Measurements from ENCODE around the gene SPAG17. TPM values are rescaled to one million over a fixed set of nuclear protein-coding genes. Genes with fewer than 3 reads are reported as not detected.

SPAG17 gene
- total and polyA plus RNA-seq, 2 experiments from 2014 or later = 0.36 to 1.7 TPM

GRCh38 chr1:117942293-117942692 lies 242.7 kb downstream of the SPAG17 start:
- Histone ChIP-seq H3K9me3 (ENCODE audit: low read depth) (no peaks in the 10 kb centered on the region), H2AFZ (no peak overlapping the region), H3K4me3 (no peak overlapping the region), H3K79me2 (no peaks in the 10 kb centered on the region), H3K4me2 (no peak overlapping the region), H3K4me1 (ENCODE audit: insufficient read depth) (no peaks in the 10 kb centered on the region), H3K27ac (no peak overlapping the region), H3K27me3 (no peaks in the 10 kb centered on the region), H3K9me2 (replicated peaks; ENCODE audit: insufficient read depth) (no peaks in the 10 kb centered on the region), H3K36me3 (replicated peaks; ENCODE audit: insufficient read depth, low read depth) (no peaks in the 10 kb centered on the region), H4K20me1 (ENCODE audit: insufficient read depth, poor library complexity, severe bottlenecking) (no peaks in the 10 kb centered on the region)
- WGBS (ENCODE audit: low lambda C conversion rate, missing lambda C conversion rate) = 97% methylated on average over 2 of the region's 2 CpGs
- TF ChIP-seq EZH2phosphoT487 (IDR thresholded peaks at IDR 0.05; ENCODE audit: low read depth, severe bottlenecking, unreplicated experiment) = no peak
- TF ChIP-seq EZH2 (IDR thresholded peaks at IDR 0.05; ENCODE audit: borderline replicate concordance) = no peak
- TF ChIP-seq, protein P1, sequence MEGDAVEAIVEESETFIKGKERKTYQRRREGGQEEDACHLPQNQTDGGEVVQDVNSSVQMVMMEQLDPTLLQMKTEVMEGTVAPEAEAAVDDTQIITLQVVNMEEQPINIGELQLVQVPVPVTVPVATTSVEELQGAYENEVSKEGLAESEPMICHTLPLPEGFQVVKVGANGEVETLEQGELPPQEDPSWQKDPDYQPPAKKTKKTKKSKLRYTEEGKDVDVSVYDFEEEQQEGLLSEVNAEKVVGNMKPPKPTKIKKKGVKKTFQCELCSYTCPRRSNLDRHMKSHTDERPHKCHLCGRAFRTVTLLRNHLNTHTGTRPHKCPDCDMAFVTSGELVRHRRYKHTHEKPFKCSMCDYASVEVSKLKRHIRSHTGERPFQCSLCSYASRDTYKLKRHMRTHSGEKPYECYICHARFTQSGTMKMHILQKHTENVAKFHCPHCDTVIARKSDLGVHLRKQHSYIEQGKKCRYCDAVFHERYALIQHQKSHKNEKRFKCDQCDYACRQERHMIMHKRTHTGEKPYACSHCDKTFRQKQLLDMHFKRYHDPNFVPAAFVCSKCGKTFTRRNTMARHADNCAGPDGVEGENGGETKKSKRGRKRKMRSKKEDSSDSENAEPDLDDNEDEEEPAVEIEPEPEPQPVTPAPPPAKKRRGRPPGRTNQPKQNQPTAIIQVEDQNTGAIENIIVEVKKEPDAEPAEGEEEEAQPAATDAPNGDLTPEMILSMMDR (IDR thresholded peaks at IDR 0.05; ENCODE audit: poor library complexity) = no peak
- no peak for DNase-seq (ENCODE audit: low spot score)

GRCh38 chr1:117933769-117934168 lies 251.3 kb downstream of the SPAG17 start:
- no peak for DNase-seq (ENCODE audit: low spot score)
- H3K4me1 ChIP-seq (ENCODE audit: insufficient read depth) = peaks cover 10% of the 10 kb centered on the region
- no peak for TF ChIP-seq EZH2phosphoT487 (IDR thresholded peaks at IDR 0.05; ENCODE audit: low read depth, severe bottlenecking, unreplicated experiment)
- TF ChIP-seq EZH2 (IDR thresholded peaks at IDR 0.05; ENCODE audit: borderline replicate concordance) = no peak
- TF ChIP-seq, protein P1 (IDR thresholded peaks at IDR 0.05; ENCODE audit: poor library complexity) = no peak
- H3K4me3 ChIP-seq = no peak overlapping the region
- H3K27ac ChIP-seq = no peak overlapping the region
- no peak overlapping the region for H2AFZ ChIP-seq
- H3K36me3 ChIP-seq (replicated peaks; ENCODE audit: insufficient read depth, low read depth) = no peaks in the 10 kb centered on the region
- H4K20me1 ChIP-seq (ENCODE audit: insufficient read depth, poor library complexity, severe bottlenecking) = no peaks in the 10 kb centered on the region
- 98% methylated on average over 2 of the region's 2 CpGs for WGBS (ENCODE audit: low lambda C conversion rate, missing lambda C conversion rate)
- H3K79me2 ChIP-seq = peaks cover 45% of the 10 kb centered on the region
- no peak overlapping the region for H3K4me2 ChIP-seq
- H3K9me2 ChIP-seq (replicated peaks; ENCODE audit: insufficient read depth) = no peaks in the 10 kb centered on the region
- no peaks in the 10 kb centered on the region for H3K27me3 ChIP-seq
- H3K9me3 ChIP-seq (ENCODE audit: low read depth) = no peaks in the 10 kb centered on the region

DNA sequence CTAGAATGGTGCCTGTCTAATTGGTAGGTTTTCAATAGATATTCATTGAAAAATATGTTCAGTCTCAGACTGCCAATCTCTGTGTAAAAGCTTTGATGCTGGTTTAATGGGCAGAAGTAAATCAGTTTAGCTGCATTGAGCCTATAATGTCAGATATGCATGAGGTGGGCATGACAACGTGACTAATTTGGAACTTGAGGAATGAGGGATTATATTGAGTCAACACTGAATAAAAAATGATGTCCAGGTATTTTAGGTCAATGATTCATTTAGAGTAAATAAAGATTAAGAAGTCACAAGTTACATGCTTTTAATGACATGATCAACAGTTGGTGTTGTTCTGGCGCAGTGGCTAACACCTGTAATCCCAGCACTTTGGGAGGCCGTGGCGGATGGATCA lies 252.5 kb downstream of the SPAG17 start:
- TF ChIP-seq EZH2 (IDR thresholded peaks at IDR 0.05; ENCODE audit: borderline replicate concordance) (no peak), EZH2phosphoT487 (IDR thresholded peaks at IDR 0.05; ENCODE audit: low read depth, severe bottlenecking, unreplicated experiment) (no peak)
- TF ChIP-seq, protein P1 (IDR thresholded peaks at IDR 0.05; ENCODE audit: poor library complexity) = no peak
- H3K9me3 ChIP-seq (ENCODE audit: low read depth) = no peaks in the 10 kb centered on the region
- WGBS (ENCODE audit: low lambda C conversion rate, missing lambda C conversion rate) = 79% methylated on average over 4 of the region's 4 CpGs
- H3K4me2 ChIP-seq = no peak overlapping the region
- no peak overlapping the region for H3K4me3 ChIP-seq
- H3K27ac ChIP-seq = no peak overlapping the region
- peaks cover 16% of the 10 kb centered on the region for H3K4me1 ChIP-seq (ENCODE audit: insufficient read depth)
- H3K27me3 ChIP-seq = no peaks in the 10 kb centered on the region
- H3K79me2 ChIP-seq = peaks cover 56% of the 10 kb centered on the region
- no peak for DNase-seq (ENCODE audit: low spot score)
- no peaks in the 10 kb centered on the region for H3K36me3 ChIP-seq (replicated peaks; ENCODE audit: insufficient read depth, low read depth)
- no peak overlapping the region for H2AFZ ChIP-seq
- H3K9me2 ChIP-seq (replicated peaks; ENCODE audit: insufficient read depth) = no peaks in the 10 kb centered on the region
- H4K20me1 ChIP-seq (ENCODE audit: insufficient read depth, poor library complexity, severe bottlenecking) = no peaks in the 10 kb centered on the region

DNA sequence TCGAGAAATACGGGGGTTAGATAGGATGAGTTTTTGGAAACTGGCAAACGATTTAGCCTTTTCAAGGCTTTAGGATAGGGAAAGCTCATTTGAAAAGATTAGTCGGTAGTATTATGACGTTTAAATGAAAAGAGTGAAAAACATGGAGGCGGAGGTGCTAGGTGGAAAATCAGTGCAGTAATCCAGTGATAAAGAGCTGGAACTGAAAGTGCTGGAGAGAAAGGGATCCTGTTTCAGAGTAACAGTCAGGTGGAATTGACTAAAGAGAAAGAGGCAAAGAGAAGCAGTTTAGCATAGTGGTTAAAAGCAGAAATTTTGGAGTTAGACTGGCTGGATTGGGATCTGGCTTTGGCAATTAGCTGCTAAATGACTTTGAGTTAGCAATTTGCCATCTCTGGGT lies 254.5 kb downstream of the SPAG17 start:
- DNase-seq (ENCODE audit: low spot score) = no peak
- no peaks in the 10 kb centered on the region for H3K36me3 ChIP-seq (replicated peaks; ENCODE audit: insufficient read depth, low read depth)
- H3K4me1 ChIP-seq (ENCODE audit: insufficient read depth) = peaks cover 18% of the 10 kb centered on the region
- TF ChIP-seq EZH2 (IDR thresholded peaks at IDR 0.05; ENCODE audit: borderline replicate concordance) (no peak), EZH2phosphoT487 (IDR thresholded peaks at IDR 0.05; ENCODE audit: low read depth, severe bottlenecking, unreplicated experiment) (no peak)
- TF ChIP-seq, protein P1 (IDR thresholded peaks at IDR 0.05; ENCODE audit: poor library complexity) = no peak
- peak overlapping the region; percentile 64 for H3K4me3 ChIP-seq
- H3K79me2 ChIP-seq = peaks cover 77% of the 10 kb centered on the region
- no peaks in the 10 kb centered on the region for H3K27me3 ChIP-seq
- H3K27ac ChIP-seq = peak overlapping the region; percentile 59
- 3% methylated on average over 6 of the region's 6 CpGs for WGBS (ENCODE audit: low lambda C conversion rate, missing lambda C conversion rate)
- peak overlapping the region; percentile 59 for H2AFZ ChIP-seq
- H3K9me3 ChIP-seq (ENCODE audit: low read depth) = no peaks in the 10 kb centered on the region
- H3K4me2 ChIP-seq = peak overlapping the region; percentile 81
- H4K20me1 ChIP-seq (ENCODE audit: insufficient read depth, poor library complexity, severe bottlenecking) = no peaks in the 10 kb centered on the region
- H3K9me2 ChIP-seq (replicated peaks; ENCODE audit: insufficient read depth) = no peaks in the 10 kb centered on the region

Data from hepatocyte (in vitro differentiated cells).